Bronchial epithelial cell (primary cell): ENCODE results near the gene CASP3. TPM values are rescaled to one million over a fixed set of nuclear protein-coding genes. Genes with fewer than 3 reads are reported as not detected.
"Not testable (repeated sequence)": the region's sequence is repeated elsewhere in the genome, so short reads cannot be mapped to it uniquely, and the experiment has no call there.

Experiments
- DNase-seq: peaks from one replicate; pipeline ENCODE4 v3.0.0-alpha.2; 2010; ENCODE audit warnings: low read depth
- FAIRE-seq: peaks from 2 replicates; lab custom pipeline; 2011; peaks lifted over from hg19 to GRCh38; lab: Jason Lieb, UNC
- H3K27me3 ChIP-seq: 2 replicates; pipeline ENCODE4 v1.5.1; 2011; ENCODE audit warnings: low read length; ENCODE audit not compliant: control insufficient read depth, insufficient read depth
- H3K36me3 ChIP-seq: 2 replicates; pipeline ENCODE4 v1.5.1; 2011; ENCODE audit warnings: low read length; ENCODE audit not compliant: control insufficient read depth, insufficient read depth
- H3K4me3 ChIP-seq: 2 replicates; pipeline ENCODE4 v1.5.1; 2011; ENCODE audit warnings: mild to moderate bottlenecking, low read depth, low read length, control low read depth
- CTCF ChIP-seq: IDR thresholded peaks from 2 replicates; pipeline ENCODE4 v1.5.1; 2011; ENCODE audit warnings: mild to moderate bottlenecking, moderate library complexity, low read length, control low read depth, inconsistent platforms; ENCODE audit not compliant: insufficient read depth, severe bottlenecking
- total RNA-seq: library from RNA; depleted of rRNA; stranded (reverse); fragments of >200 nt; gene quantifications from 2 replicates; pipeline ENCODE4 v1.2.1, GENCODE V29; 2014

CASP3 gene
- total RNA-seq, 1 donor from 2014 or later, result 23.7 TPM

DNA sequence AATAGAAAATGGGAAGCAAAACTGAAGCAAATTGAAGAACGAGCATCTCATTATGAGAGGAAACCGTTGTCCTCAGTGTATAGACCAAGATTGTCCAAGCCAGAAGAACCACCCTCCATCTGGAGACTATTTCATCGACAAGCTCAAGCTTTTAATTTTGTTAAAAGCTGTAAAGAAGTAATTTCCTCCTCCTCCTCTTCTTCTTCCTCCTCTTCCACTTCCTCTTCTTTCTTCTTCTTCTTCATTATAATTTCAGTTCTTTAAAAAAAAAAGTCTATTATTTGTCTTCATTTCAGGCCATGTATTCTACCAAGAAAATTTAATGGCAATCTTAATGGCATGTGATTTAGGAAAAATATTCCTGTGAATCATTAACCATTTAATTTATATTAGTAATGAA, 7.9 kb upstream of the CASP3 start:
- no peaks in the 10 kb centered on the region for H3K36me3 ChIP-seq
- DNase-seq (no peak), FAIRE-seq (no peak)
- TF ChIP-seq CTCF, result no peak
- H3K27me3 ChIP-seq, result no peaks in the 10 kb centered on the region
- H3K4me3 ChIP-seq, result no peak overlapping the region

DNA sequence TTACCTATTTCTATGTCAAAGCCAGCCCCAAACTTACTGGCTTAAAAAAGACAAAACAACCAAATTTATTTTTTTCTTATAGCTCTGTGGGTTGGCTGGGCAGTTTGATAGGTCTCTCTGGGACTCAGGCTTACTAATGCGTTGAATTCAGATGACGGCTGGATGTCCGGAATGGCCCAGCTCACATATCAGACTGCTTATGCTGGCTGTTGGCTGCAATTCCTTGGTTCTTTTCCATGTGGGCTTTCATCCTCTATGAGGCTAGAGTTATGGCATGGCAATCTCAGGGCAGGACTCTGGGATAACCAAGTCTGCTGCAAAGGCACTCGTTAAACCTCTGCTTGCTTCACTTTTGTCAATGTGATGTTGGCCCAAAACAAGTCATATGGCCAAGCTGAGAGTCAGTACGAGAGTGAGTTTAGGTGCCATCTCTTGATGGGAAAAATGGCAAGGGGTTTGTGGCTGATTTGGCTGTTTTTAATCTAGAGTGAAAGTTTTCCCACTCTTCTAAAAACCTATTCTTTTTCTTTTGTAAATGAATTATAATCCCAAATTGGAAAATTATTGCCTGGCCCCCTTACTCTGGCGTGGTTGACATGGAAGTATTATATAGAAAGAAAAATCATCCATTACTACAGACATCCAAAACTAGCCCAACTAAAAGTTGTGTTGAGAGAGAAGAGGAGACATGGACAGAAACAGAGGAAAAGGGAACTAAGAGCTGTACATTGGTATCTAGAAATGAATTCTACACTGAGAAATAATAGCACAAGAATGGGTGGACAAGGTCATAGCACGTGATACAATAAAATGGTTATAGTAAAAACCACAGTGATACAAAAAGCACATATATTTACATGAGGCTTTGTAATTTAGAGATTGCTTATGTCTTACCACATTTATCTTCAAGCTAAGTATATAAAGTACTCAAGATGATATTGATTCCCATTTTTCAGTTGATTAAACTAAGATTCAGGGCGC, 6.9 kb upstream of the CASP3 start:
- DNase-seq, result no peak

DNA sequence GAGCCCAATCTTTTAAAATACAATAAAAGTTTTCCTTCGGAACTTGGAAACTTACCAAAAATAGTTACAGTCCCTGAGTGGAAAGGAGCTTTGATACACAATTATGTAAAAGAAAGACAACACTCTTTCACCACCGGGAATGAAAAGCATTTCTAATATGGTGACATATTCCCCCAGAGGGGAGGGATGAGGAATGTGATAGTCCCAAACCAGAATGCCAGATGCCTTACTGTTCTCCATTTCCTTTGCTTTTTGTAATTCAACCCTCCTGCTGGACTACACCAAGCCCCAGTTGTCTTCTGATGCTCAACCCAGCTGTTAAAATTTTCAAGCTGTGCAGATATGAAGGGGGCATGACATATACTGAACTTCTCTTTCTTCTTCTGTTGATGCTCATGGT, 4.4 kb upstream of the CASP3 start:
- Histone ChIP-seq H3K27me3 (no peaks in the 10 kb centered on the region), H3K36me3 (no peaks in the 10 kb centered on the region), H3K4me3 (no peak overlapping the region)
- DNase-seq (no peak), FAIRE-seq (no peak)
- TF ChIP-seq CTCF, result no peak

More for the DNA sequence above, 6.9 kb upstream of the CASP3 start:
- Histone ChIP-seq H3K4me3 (no peak overlapping the region), H3K27me3 (no peaks in the 10 kb centered on the region), H3K36me3 (no peaks in the 10 kb centered on the region)
- FAIRE-seq, result peak; percentile 23
- TF ChIP-seq CTCF, result no peak

DNA sequence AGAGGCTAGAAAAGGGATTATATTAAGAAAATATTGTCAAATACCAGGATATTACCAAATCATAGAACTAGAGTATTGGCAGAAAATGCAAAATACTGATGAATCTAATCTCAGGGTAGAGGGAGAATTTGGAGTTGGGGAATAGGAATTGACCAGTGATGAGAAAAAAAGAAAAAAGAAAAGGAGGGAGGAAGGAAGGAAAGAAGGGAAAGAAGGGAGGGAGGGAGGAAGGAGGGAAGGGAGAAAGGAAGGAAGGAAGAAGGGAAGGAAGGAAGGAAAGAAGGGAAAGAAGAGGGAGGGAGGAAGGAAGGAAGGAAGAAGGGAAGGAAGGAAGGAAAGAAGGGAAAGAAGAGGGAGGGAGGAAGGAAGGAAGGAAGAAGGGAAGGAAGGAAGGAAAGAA, 3.4 kb upstream of the CASP3 start:
- FAIRE-seq, H3K4me3 ChIP-seq, H3K27me3 ChIP-seq, DNase-seq, H3K36me3 ChIP-seq: not testable (repeated sequence)

- FAIRE-seq, result no peak
Observed at GRCh38 chr4:184651899-184652298, 2.7 kb upstream of the CASP3 start.

More at GRCh38 chr4:184651899-184652298, 2.7 kb upstream of the CASP3 start:
- Histone ChIP-seq H3K27me3 (no peaks in the 10 kb centered on the region), H3K4me3 (no peak overlapping the region), H3K36me3 (no peaks in the 10 kb centered on the region)
- no peak for TF ChIP-seq CTCF
- DNase-seq, result no peak
